OCI-LY7 (cell line): ENCODE data around the gene KCNJ11.

Experiments
- CTCF ChIP-seq: fragments of 200-600 bp; sonication (generic); conservative IDR thresholded peaks from 2 replicates; pipeline ENCODE4 v1.5.1; 2014; ENCODE audit warnings: mild to moderate bottlenecking, antibody characterized with exemption, low read length, moderate library complexity, mixed read lengths
- EZH2phosphoT487 ChIP-seq: fragments of 200-600 bp; sonication (generic); IDR thresholded peaks from 2 replicates; pipeline ENCODE4 v1.6.1; 2018; ENCODE audit warnings: low read depth, borderline replicate concordance, mild to moderate bottlenecking, mixed run types, antibody characterized with exemption, low read length, moderate library complexity, mixed read lengths

GRCh38 chr11:17413414-17414316 is 25.2 kb upstream of the KCNJ11 start:
- TF ChIP-seq EZH2phosphoT487 (no peak), CTCF (no peak)
